ENCODE measurements around the gene ITIH2.
A peak's percentile ranks its signal among the peaks of the same experiment; 100 is the strongest.
"Not testable (repeated sequence)": the region's sequence is repeated elsewhere in the genome, so short reads cannot be mapped to it uniquely, and the experiment has no call there.

ITIH2 gene

GRCh38 chr10:7686351-7687171 is 16.6 kb upstream of the ITIH2 start:
- Histone ChIP-seq H3K36me3 (ENCODE audit: insufficient read depth, insufficient read length, low read length) (no peaks in the 10 kb centered on the region), H3K27me3 (ENCODE audit: insufficient read depth, insufficient read length) (no peaks in the 10 kb centered on the region), H3K4me3 (ENCODE audit: insufficient read length, low read depth) (no peak overlapping the region), H3K9me3 (ENCODE audit: insufficient read depth, low read length) (peaks cover 7% of the 10 kb centered on the region; the same call in 1 of the 2 replicates), H3K4me1 (ENCODE audit: insufficient read depth, insufficient read length) (no peaks in the 10 kb centered on the region), H3K9ac (ENCODE audit: insufficient read length, low read depth) (no peak overlapping the region)
- TF ChIP-seq ZNF274 (IDR thresholded peaks at IDR 0.05; ENCODE audit: low read depth, low read length) (no peak), YY1 (IDR thresholded peaks at IDR 0.05; ENCODE audit: insufficient read depth, insufficient read length) (no peak), SUZ12 (IDR thresholded peaks at IDR 0.05; ENCODE audit: extremely low read depth, insufficient read depth, insufficient read length) (no peak)
- DNase-seq (ENCODE audit: low read depth, low spot score) = no peak

- Histone ChIP-seq H3K9ac (ENCODE audit: insufficient read length, low read depth) (no peak overlapping the region), H3K27me3 (ENCODE audit: insufficient read depth, insufficient read length) (no peaks in the 10 kb centered on the region), H3K4me3 (ENCODE audit: insufficient read length, low read depth) (no peak overlapping the region), H3K9me3 (ENCODE audit: insufficient read depth, low read length) (peaks cover 15% of the 10 kb centered on the region; the same call in 1 of the 2 replicates), H3K36me3 (ENCODE audit: insufficient read depth, insufficient read length, low read length) (no peaks in the 10 kb centered on the region), H3K4me1 (ENCODE audit: insufficient read depth, insufficient read length) (no peaks in the 10 kb centered on the region)
- no peak for TF ChIP-seq SUZ12 (IDR thresholded peaks at IDR 0.05; ENCODE audit: extremely low read depth, insufficient read depth, insufficient read length)
- no peak for TF ChIP-seq YY1 (IDR thresholded peaks at IDR 0.05; ENCODE audit: insufficient read depth, insufficient read length)
- no peak for TF ChIP-seq ZNF274 (IDR thresholded peaks at IDR 0.05; ENCODE audit: low read depth, low read length)
- DNase-seq (ENCODE audit: low read depth, low spot score) = peak; percentile 85
These were observed 15.7 kb upstream of the ITIH2 start for GRCh38 chr10:7687228-7687907.

GRCh38 chr10:7689591-7689990 is 13.5 kb upstream of the ITIH2 start:
- H3K27me3 ChIP-seq (ENCODE audit: insufficient read depth, insufficient read length) = no peaks in the 10 kb centered on the region
- no peak overlapping the region for H3K4me3 ChIP-seq (ENCODE audit: insufficient read length, low read depth)
- TF ChIP-seq SUZ12 (IDR thresholded peaks at IDR 0.05; ENCODE audit: extremely low read depth, insufficient read depth, insufficient read length) (no peak), YY1 (IDR thresholded peaks at IDR 0.05; ENCODE audit: insufficient read depth, insufficient read length) (no peak), ZNF274 (IDR thresholded peaks at IDR 0.05; ENCODE audit: low read depth, low read length) (no peak)
- H3K9me3 ChIP-seq (ENCODE audit: insufficient read depth, low read length) = peaks cover 19% of the 10 kb centered on the region; the same call in 1 of the 2 replicates
- DNase-seq (ENCODE audit: low read depth, low spot score) = no peak
- no peaks in the 10 kb centered on the region for H3K4me1 ChIP-seq (ENCODE audit: insufficient read depth, insufficient read length)
- H3K9ac ChIP-seq (ENCODE audit: insufficient read length, low read depth) = no peak overlapping the region
- H3K36me3 ChIP-seq (ENCODE audit: insufficient read depth, insufficient read length, low read length) = no peaks in the 10 kb centered on the region

GRCh38 chr10:7690885-7691597 is 12.1 kb upstream of the ITIH2 start:
- not testable (repeated sequence) for H3K36me3 ChIP-seq (ENCODE audit: insufficient read depth, insufficient read length, low read length); H3K4me3 ChIP-seq (ENCODE audit: insufficient read length, low read depth); H3K4me1 ChIP-seq (ENCODE audit: insufficient read depth, insufficient read length); H3K9ac ChIP-seq (ENCODE audit: insufficient read length, low read depth); DNase-seq (ENCODE audit: low read depth, low spot score); H3K27me3 ChIP-seq (ENCODE audit: insufficient read depth, insufficient read length)
- H3K9me3 ChIP-seq (ENCODE audit: insufficient read depth, low read length) = peaks cover 19% of the 10 kb centered on the region; the same call in 1 of the 2 replicates

GRCh38 chr10:7692368-7692767 is 10.7 kb upstream of the ITIH2 start:
- DNase-seq (ENCODE audit: low read depth, low spot score); H3K36me3 ChIP-seq (ENCODE audit: insufficient read depth, insufficient read length, low read length); H3K4me1 ChIP-seq (ENCODE audit: insufficient read depth, insufficient read length); H3K27me3 ChIP-seq (ENCODE audit: insufficient read depth, insufficient read length); H3K4me3 ChIP-seq (ENCODE audit: insufficient read length, low read depth); H3K9ac ChIP-seq (ENCODE audit: insufficient read length, low read depth): not testable (repeated sequence)
- peaks cover 19% of the 10 kb centered on the region; the same call in 1 of the 2 replicates for H3K9me3 ChIP-seq (ENCODE audit: insufficient read depth, low read length)

GRCh38 chr10:7693194-7693593 is 9.9 kb upstream of the ITIH2 start:
- not testable (repeated sequence) for H3K4me1 ChIP-seq (ENCODE audit: insufficient read depth, insufficient read length); H3K27me3 ChIP-seq (ENCODE audit: insufficient read depth, insufficient read length); H3K4me3 ChIP-seq (ENCODE audit: insufficient read length, low read depth); H3K36me3 ChIP-seq (ENCODE audit: insufficient read depth, insufficient read length, low read length); H3K9ac ChIP-seq (ENCODE audit: insufficient read length, low read depth); DNase-seq (ENCODE audit: low read depth, low spot score)
- peaks cover 19% of the 10 kb centered on the region; the same call in 1 of the 2 replicates for H3K9me3 ChIP-seq (ENCODE audit: insufficient read depth, low read length)

- no peak for DNase-seq (ENCODE audit: low read depth, low spot score)
- Histone ChIP-seq H3K9ac (ENCODE audit: insufficient read length, low read depth) (no peak overlapping the region), H3K4me1 (ENCODE audit: insufficient read depth, insufficient read length) (no peaks in the 10 kb centered on the region), H3K36me3 (ENCODE audit: insufficient read depth, insufficient read length, low read length) (no peaks in the 10 kb centered on the region), H3K9me3 (ENCODE audit: insufficient read depth, low read length) (peaks cover 13% of the 10 kb centered on the region; the same call in 1 of the 2 replicates), H3K4me3 (ENCODE audit: insufficient read length, low read depth) (no peak overlapping the region), H3K27me3 (ENCODE audit: insufficient read depth, insufficient read length) (no peaks in the 10 kb centered on the region)
- TF ChIP-seq ZNF274 (IDR thresholded peaks at IDR 0.05; ENCODE audit: low read depth, low read length) = no peak
- TF ChIP-seq SUZ12 (IDR thresholded peaks at IDR 0.05; ENCODE audit: extremely low read depth, insufficient read depth, insufficient read length) = no peak
- TF ChIP-seq YY1 (IDR thresholded peaks at IDR 0.05; ENCODE audit: insufficient read depth, insufficient read length) = no peak
These were observed 6.6 kb upstream of the ITIH2 start for GRCh38 chr10:7696545-7696944.

Data from NT2/D1 (cell line).